Smooth muscle cell of the brain vasculature (primary cell): Measurements from ENCODE around the gene DNAJC4.

Source experiments
- DNase-seq: peaks from one replicate; pipeline ENCODE4 v3.0.0-alpha.2; 2012; ENCODE audit warnings: low read depth, low spot score

The DNAJC4 gene

DNA sequence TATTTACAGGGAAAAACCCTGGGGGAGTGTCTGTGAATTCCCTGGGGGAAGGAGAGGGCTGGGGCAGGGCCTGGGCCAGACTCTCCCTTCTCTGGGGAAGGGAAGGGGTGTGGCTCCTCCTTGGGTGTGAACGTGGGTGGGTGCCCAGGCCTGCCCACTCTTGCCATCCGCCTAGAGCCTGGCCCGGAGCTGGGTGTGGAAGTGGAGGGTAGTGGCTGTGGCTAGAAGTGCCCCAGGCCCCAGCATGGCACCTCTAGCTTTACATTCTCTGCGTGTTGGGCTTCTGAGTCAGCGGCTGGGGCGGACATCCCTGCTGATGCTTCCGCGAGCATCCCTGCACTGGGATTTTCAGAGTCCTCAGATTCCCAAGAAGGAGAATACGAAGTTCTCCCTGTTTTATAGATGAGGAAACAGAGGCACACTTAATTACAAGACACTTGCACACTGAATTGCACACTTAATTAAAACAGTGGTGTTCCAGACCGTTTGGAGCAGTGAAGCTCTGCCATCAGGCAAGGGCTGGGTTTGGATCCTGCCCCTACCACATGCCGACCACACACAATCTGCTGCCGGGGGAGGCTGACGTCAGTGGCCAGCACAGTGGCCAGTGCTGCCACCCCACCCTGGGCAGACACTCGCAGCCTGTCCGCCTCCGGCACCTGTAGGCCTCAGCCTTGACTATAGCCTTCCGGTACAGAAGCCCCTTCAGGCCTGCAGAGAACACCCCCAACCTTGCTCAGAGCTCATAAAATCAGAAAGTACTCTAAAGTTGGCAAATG, 46.5 kb downstream of the DNAJC4 start:
- no peak for DNase-seq

DNA sequence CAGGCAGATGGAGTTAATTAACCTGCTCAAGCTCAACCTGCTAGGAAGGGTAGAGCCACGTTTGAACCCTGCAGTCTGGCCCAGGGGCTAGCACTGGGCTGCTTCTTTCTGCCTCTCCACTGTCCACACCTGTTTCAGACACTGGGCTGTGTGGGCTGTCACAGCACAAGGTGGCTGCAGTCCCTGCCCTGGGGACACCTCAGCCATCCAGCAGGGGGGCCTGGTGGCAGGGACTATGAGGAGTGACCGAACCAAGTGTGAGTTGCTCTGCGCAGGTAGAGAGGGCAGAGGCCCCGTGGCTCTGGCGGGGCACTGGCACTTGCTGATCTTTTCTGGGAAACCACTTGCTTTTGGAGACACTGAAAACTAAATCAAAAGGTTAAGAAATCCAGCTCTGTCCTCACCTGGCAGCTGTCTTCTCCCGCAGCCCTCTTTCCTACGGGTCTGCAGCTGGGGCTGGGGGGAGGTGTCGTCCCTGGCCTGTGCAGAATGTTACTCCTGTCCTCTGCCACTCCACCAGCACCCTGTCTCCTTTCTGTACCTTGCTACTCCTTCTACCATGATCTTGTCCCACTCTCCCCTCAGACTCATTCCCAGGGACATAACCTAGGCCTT, 48.3 kb downstream of the DNAJC4 start:
- no peak for DNase-seq

DNA sequence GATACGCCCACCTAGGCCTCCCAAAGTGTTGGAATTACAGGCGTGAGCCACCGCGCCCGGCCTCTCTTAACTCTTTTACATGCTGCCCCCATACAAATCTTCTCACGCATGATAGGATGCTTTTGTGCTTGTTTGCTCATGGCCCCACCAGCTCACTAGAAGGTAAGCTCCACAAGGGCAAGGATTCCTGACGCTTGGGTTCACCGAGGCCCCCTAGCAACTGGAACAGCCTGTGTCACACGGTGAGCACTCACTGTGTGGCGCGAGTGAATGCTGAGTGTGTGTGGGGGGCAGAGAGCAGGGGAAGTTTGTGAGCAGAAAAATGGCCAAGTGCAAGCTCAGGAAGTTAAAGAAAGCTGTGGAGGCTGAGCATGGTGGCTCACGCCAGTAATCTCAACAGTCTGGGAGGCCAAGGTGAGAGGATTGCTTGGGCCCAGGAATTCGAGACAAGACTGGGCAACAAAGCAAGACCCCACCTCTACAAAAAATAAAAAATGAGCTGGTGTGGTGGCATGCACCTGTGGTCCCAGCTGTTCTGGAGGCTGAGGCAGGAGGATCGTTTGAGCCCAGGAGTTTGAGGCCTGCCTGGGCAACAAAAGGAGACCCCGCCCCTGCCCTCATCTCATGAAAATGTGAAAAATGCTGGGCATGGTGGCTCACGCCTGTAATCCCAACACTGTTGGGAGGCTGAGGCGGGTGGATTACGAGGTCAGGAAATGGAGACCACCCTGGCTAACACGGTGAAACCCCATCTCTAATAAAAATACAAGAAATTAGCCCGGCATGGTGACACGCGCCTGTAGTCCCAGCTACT, 51.8 kb downstream of the DNAJC4 start:
- no peak for DNase-seq

DNA sequence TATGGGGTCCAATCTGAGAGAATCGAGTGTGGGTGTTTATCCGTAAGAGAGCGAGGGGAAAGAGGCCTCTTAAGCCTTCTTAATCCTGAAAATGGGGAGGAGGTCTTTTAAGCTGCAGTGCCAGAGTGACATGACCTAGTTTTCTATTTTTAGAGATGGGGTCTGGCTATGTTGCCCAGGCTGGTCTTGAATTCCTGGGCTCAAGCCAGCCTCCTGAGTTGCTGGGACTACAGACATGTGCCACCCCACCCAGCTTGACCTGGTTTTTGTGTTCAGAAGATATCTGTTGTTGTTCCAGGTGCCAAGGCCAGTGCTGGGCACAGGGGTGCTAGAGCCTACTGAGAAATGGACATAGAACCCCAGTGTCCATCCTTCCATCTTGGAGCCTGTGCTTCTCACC, 52.7 kb downstream of the DNAJC4 start:
- DNase-seq: no peak
